IPS-20b (cell line): ENCODE measurements around the gene NSD1.

Experiments
- H3K27ac ChIP-seq: one replicate; pipeline ENCODE4 v1.5.1; 2013; ENCODE audit warnings: low read length
- H3K27me3 ChIP-seq: 2 replicates; pipeline ENCODE4 v1.6.1; 2013; ENCODE audit warnings: mild to moderate bottlenecking, low read length, inconsistent platforms; ENCODE audit not compliant: insufficient read depth
- H3K36me3 ChIP-seq: 2 replicates; pipeline ENCODE4 v1.6.1; 2013; ENCODE audit warnings: low read depth, mild to moderate bottlenecking, inconsistent platforms, low read length, moderate library complexity; ENCODE audit not compliant: insufficient read depth
- H3K4me1 ChIP-seq: 2 replicates; pipeline ENCODE4 v1.6.1; 2013; ENCODE audit warnings: mild to moderate bottlenecking, control low read depth, inconsistent platforms, low read length, moderate library complexity; ENCODE audit not compliant: insufficient read depth
- H3K4me3 ChIP-seq: 2 replicates; pipeline ENCODE4 v1.5.1; 2013; ENCODE audit warnings: mild to moderate bottlenecking, low read length, inconsistent platforms
- H3K9ac ChIP-seq: 2 replicates; pipeline ENCODE4 v1.6.1; 2013; ENCODE audit warnings: low read depth, mild to moderate bottlenecking, inconsistent platforms, low read length, moderate library complexity
- H3K9me3 ChIP-seq: 2 replicates; pipeline ENCODE4 v1.6.1; 2013; ENCODE audit warnings: mild to moderate bottlenecking, low read depth, low read length, inconsistent platforms; ENCODE audit not compliant: insufficient read depth

The NSD1 gene

DNA sequence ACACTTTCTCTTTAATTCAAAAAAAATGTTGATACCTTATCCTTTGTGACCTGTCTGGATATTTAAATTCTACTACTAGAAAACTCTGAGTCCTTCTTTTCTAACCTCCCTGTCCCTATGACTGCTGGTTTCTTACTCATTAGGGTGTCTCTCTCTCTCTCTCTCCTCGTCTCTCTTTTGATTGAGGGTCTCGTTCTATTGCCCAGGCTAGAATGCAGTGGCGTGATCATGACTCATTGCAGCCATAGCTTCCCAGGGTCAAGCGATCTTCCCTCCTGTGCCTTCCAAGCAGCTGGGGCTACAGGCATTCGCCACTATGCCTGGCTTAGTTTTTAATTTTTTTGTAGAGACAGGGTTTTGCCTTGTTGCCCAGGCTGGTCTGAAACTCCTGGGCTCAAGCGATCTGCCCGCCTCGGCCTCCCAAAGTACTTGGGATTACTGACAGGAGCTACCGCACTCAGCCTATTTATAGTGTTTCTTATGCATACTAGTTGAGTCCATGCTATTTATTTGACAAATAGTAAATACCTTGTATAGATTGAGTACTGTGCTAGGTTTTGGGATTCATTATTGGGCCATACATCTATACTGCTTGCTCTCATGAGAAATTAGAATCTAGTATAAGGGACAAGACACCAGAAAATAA is 61.9 kb downstream of the NSD1 start:
- H3K4me1 ChIP-seq = no peaks in the 10 kb centered on the region
- H3K9me3 ChIP-seq = no peaks in the 10 kb centered on the region
- H3K9ac ChIP-seq = no peak overlapping the region
- H3K27me3 ChIP-seq = no peaks in the 10 kb centered on the region
- peaks cover 85% of the 10 kb centered on the region for H3K36me3 ChIP-seq
- no peak overlapping the region for H3K27ac ChIP-seq
- H3K4me3 ChIP-seq = no peak overlapping the region

DNA sequence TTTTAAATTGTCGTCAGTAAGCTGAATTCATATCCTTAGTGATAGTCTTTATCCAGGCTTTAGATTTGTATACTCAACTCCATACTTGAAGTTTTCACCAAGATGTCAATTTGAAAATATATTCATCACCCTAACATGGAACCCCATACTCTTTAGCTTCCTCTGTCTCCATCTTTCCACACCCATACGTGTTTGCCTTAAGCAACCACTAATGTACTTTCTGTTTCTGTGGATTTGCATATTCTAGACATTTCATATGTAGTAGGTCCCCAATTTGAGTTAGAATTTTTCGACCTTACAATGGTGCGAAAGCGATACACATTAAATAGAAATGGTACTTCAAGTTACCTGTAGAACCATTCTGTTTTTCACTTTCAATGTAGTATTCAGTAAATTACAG is 65.2 kb downstream of the NSD1 start:
- Histone ChIP-seq H3K27ac (no peak overlapping the region), H3K4me3 (no peak overlapping the region), H3K27me3 (no peaks in the 10 kb centered on the region), H3K36me3 (peaks cover 93% of the 10 kb centered on the region), H3K9ac (no peak overlapping the region), H3K9me3 (no peaks in the 10 kb centered on the region), H3K4me1 (no peaks in the 10 kb centered on the region)

DNA sequence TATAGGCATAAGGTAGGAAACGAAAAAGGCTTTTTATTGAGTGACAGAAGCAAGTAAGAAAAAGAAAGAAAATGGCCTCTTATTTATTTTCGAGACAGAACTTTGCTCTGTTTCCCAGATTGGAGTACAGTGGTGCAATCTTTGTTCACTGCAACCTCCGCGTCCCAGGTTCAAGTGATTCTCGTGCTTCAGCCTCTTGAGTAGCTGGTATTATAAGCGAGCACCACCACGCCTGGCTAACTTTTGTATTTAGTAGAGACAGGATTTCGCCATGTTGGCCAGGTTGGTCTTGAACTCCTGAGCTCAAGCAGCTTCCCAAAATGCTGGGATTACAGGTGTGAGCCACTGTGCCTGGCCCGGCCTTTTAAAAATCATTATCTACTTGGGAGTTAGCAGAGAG is 70.7 kb downstream of the NSD1 start:
- Histone ChIP-seq H3K4me1 (no peaks in the 10 kb centered on the region), H3K27me3 (no peaks in the 10 kb centered on the region), H3K4me3 (no peak overlapping the region), H3K9me3 (no peaks in the 10 kb centered on the region), H3K9ac (no peak overlapping the region), H3K27ac (no peak overlapping the region), H3K36me3 (peaks cover 93% of the 10 kb centered on the region)

DNA sequence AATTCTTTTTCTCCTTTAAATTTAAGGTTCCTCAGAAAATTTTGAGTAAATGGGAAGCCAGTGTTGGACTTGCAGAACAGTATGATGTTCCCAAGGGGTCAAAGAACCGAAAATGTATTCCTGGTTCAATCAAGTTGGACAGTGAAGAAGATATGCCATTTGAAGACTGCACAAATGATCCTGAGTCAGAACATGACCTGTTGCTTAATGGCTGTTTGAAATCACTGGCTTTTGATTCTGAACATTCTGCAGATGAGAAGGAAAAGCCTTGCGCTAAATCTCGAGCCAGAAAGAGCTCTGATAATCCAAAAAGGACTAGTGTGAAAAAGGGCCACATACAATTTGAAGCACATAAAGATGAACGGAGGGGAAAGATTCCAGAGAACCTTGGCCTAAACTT is 76.0 kb downstream of the NSD1 start:
- Histone ChIP-seq H3K4me3 (no peak overlapping the region), H3K36me3 (peaks cover 92% of the 10 kb centered on the region), H3K27me3 (no peaks in the 10 kb centered on the region), H3K9me3 (no peaks in the 10 kb centered on the region), H3K9ac (no peak overlapping the region), H3K4me1 (no peaks in the 10 kb centered on the region), H3K27ac (no peak overlapping the region)

DNA sequence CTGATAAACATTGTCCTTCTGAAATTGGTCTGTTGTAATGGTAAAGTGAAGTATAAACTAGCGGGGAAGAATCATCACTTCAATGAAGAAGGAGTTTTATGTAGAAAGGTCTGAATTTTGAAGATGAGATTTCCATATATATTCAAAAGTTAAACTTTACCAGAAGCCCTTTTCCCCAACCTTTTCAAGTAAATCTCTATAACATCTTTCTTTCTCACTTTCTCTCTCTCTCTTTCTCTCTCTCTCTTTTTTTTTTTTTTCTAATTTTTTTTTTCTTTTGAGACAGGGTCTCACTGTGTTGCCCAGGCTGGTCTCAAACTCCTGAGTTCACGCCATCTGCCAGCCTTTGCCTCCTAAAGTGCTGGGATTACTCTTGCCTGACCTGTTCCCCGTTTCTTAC is 78.7 kb downstream of the NSD1 start:
- Histone ChIP-seq H3K4me3 (no peak overlapping the region), H3K27ac (no peak overlapping the region), H3K9ac (no peak overlapping the region), H3K27me3 (no peaks in the 10 kb centered on the region), H3K9me3 (no peaks in the 10 kb centered on the region), H3K4me1 (no peaks in the 10 kb centered on the region), H3K36me3 (peaks cover 94% of the 10 kb centered on the region)

DNA sequence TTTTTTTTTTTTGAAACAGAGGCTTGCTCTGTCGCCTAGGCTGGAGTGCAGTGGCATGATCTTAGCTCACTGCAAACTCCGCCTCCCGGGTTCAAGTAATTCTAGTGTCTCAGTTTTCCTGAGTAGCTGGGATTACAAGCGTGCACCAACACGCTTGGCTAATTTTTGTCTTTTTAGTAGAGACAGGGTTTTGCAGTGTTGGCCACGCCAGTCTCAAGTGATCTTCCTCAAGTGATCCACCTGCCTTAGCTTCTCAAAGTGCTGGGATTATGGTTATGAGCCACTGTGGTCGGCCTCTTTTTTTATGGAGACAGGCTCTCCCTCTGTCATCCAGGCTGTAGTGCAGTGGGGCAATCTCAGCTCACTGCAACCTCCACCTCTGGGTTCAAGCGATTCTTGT is 87.0 kb downstream of the NSD1 start:
- Histone ChIP-seq H3K36me3 (peaks cover 47% of the 10 kb centered on the region), H3K4me3 (no peak overlapping the region), H3K27me3 (no peaks in the 10 kb centered on the region), H3K9me3 (no peaks in the 10 kb centered on the region), H3K9ac (no peak overlapping the region), H3K27ac (no peak overlapping the region), H3K4me1 (no peaks in the 10 kb centered on the region)

DNA sequence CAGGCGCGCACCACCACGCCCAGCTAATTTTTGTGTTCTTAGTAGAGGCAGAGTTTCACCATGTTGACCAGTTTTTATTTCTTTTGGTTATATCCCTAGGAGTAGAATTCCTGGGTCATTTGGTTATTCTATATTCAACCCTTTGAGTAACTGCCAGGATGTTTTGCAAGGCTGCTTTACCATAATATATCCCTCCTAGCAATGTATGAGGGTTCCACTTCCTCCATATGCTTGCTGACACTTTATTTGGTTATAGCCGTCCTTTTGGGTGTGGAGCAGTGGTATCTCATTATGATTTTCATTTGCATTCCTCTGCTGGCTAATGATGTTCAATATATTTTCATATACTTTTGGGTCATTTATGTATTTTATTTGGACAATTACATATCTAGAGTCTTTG is 88.7 kb downstream of the NSD1 start:
- Histone ChIP-seq H3K9me3 (no peaks in the 10 kb centered on the region), H3K27me3 (no peaks in the 10 kb centered on the region), H3K4me3 (no peak overlapping the region), H3K4me1 (no peaks in the 10 kb centered on the region), H3K27ac (no peak overlapping the region), H3K36me3 (peaks cover 45% of the 10 kb centered on the region), H3K9ac (no peak overlapping the region)

DNA sequence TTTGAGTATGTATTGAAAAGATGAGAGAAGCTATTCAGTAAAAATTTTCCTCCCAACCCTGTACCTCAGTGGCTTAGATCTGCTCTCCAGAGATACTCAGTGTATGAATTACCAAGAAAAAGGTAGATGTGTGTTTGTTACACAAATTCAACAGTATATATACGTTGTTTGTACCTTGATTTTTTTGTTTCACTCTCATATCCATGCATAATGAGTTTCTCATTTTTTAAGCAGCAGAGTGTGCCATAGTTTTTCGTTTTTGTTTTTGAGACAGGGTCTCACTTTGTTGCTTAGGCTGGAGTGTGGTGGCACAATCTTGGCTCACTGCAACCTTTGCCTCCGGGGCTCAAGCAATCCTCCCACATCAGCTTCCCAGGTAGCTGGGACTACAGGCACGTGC is 92.2 kb downstream of the NSD1 start:
- Histone ChIP-seq H3K4me3 (no peak overlapping the region), H3K4me1 (no peaks in the 10 kb centered on the region), H3K27me3 (no peaks in the 10 kb centered on the region), H3K36me3 (peaks cover 43% of the 10 kb centered on the region), H3K27ac (no peak overlapping the region), H3K9ac (no peak overlapping the region), H3K9me3 (no peaks in the 10 kb centered on the region)

DNA sequence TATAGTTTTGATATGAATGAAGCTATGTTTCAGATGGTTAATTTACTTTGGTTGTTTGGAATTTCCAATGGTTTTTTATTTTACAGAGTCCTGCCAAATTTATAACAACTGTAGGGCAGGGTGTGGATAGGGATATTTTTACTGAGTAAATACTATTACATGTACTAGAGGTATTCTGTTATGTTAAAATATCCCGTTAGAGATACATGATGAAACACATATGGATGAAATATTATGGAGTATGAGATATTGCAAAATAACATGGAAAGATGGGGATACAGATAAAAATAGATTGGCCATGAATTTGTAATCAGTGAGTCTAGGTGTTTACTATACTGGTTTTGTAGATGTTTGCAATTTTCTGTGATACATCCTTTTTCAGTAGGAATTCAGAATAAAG is 93.3 kb downstream of the NSD1 start:
- Histone ChIP-seq H3K4me3 (no peak overlapping the region), H3K27me3 (no peaks in the 10 kb centered on the region), H3K36me3 (peaks cover 47% of the 10 kb centered on the region)

DNA sequence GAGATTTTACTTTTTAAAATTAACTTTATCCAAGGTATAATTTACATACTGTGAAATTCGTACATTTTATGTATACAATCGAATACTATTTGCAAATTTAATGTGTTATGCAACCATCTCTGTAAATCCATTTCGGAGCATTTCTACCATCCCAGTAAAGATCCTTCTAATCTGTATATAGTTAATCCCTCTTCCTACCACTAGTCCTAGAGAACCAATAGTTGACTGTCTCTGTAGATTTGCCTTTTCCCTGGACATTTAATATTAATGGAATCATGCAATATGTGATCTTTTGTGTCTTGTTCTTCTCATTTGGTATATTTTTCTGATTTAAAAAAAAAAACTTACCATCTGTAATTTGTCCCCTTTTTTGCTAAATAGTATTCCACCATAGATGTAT is 95.2 kb downstream of the NSD1 start:
- no peak overlapping the region for H3K4me3 ChIP-seq
- H3K27me3 ChIP-seq = no peaks in the 10 kb centered on the region
- H3K36me3 ChIP-seq = peaks cover 51% of the 10 kb centered on the region
- no peak overlapping the region for H3K27ac ChIP-seq
- H3K9me3 ChIP-seq = no peaks in the 10 kb centered on the region
- H3K4me1 ChIP-seq = no peaks in the 10 kb centered on the region; the same call in 1 of the 2 replicates
- H3K9ac ChIP-seq = no peak overlapping the region

More for the DNA sequence above, 93.3 kb downstream of the NSD1 start:
- H3K9me3 ChIP-seq = no peaks in the 10 kb centered on the region
- no peaks in the 10 kb centered on the region for H3K4me1 ChIP-seq
- no peak overlapping the region for H3K9ac ChIP-seq
- H3K27ac ChIP-seq = no peak overlapping the region

DNA sequence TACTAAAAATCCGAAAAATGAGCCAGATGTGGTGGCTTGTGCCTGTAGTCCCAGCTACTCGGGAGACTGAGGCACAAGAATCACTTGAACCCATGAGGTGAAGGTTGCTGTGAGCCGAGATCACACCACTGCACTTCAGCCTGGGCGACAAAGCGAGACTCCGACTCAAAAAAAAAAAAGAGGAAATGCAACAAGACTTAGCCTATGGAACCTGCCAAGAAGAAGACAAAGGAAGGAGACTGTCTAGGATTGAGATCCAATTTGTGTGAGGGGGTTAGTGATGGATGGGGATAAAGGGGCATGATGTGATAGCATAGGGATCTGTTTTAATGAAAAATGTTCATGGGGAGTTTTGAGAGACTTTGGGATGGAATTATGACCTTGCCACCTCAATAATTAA is 97.1 kb downstream of the NSD1 start:
- Histone ChIP-seq H3K4me1 (no peaks in the 10 kb centered on the region; the same call in 1 of the 2 replicates), H3K9me3 (no peaks in the 10 kb centered on the region), H3K27me3 (no peaks in the 10 kb centered on the region), H3K36me3 (peaks cover 57% of the 10 kb centered on the region), H3K27ac (no peak overlapping the region), H3K4me3 (no peak overlapping the region), H3K9ac (no peak overlapping the region)

DNA sequence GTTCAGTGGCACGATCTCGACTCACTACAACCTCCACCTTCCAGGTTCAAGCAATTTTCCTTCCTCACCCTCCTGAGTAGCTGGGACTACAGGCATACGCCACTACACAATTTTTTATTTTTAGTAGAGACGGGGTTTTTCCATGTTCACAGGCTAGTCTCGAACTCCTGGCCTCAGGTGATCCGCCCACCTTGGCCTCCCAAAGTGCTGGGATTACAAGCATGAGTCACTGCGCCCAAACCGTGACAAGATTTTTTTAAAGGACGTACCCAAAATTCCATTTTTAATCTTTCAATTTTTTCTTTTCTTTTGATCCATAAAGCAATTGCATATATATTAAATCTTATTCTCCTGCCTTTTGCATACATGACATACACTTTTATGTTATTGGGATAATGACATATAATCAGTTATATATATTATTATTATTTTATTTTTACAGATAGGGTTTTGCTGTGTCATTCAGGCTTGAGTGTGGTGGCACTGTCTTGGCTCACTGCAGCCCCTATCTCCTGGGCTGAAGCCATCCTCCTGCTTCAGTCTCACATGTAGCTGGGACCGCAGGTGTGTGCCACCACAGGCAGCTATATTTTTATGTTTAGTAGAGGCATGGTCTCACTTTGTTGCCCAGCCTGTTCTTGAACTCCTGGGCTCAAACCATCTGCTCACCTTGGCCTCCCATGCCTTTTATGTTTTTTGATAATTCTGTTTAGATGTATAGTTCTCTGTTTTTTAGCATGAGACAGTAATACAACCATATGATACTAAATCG is 98.1 kb downstream of the NSD1 start:
- Histone ChIP-seq H3K4me1 (no peaks in the 10 kb centered on the region; the same call in 1 of the 2 replicates), H3K27ac (no peak overlapping the region), H3K36me3 (peaks cover 57% of the 10 kb centered on the region), H3K9me3 (no peaks in the 10 kb centered on the region), H3K27me3 (no peaks in the 10 kb centered on the region), H3K9ac (no peak overlapping the region), H3K4me3 (no peak overlapping the region)
